Vagina (tissue), 2 donors: ENCODE results near the gene GCSAM. TPM values are rescaled to one million over a fixed set of nuclear protein-coding genes. Genes with fewer than 3 reads are reported as not detected.
A peak's percentile ranks its signal among the peaks of the same experiment; 100 is the strongest.

Experiments used
- DNase-seq, 2 donors: peaks; one replicate each; pipeline ENCODE4 v3.0.0-alpha.2; 2017; ENCODE audit errors: extremely low spot score in 2 of 2
- H3K27ac ChIP-seq: fragments of 200-600 bp; sonication (generic); one replicate; pipeline ENCODE4 v1.5.1; 2019
- H3K27me3 ChIP-seq: fragments of 200-600 bp; sonication (generic); one replicate; pipeline ENCODE4 v1.5.1; 2019
- H3K36me3 ChIP-seq, 2 donors: fragments of 200-600 bp; sonication (generic); one replicate each; pipeline ENCODE4 v1.5.1; 2017 to 2019
- H3K4me1 ChIP-seq: fragments of 200-600 bp; sonication (generic); one replicate; pipeline ENCODE4 v1.5.1; 2019
- H3K4me3 ChIP-seq, 2 donors: fragments of 200-600 bp; sonication (generic); 1 replicate in 1 of 2; 2 replicates in 1 of 2; pipeline ENCODE4 v1.5.1; 2016 to 2019
- H3K9me3 ChIP-seq: fragments of 200-600 bp; sonication (generic); one replicate; pipeline ENCODE4 v1.5.1; 2019
- POLR2A ChIP-seq, 2 donors: fragments of 450-650 bp; IDR thresholded peaks; one replicate each; pipeline ENCODE4 v1.6.1; 2017; ENCODE audit warnings: antibody characterized with exemption in 2 of 2, mild to moderate bottlenecking in 2 of 2, moderate library complexity in 2 of 2
- POLR2AphosphoS5 ChIP-seq, 2 donors: sonication (generic); formaldehyde crosslinking; IDR thresholded peaks; one replicate each; pipeline ENCODE4 v1.9.0; 2017; ENCODE audit warnings: antibody characterized with exemption in 2 of 2, mild to moderate bottlenecking in 2 of 2, low read depth in 1 of 2; ENCODE audit not compliant: insufficient read depth in 1 of 2
- intact Hi-C: fragments of 100-400 bp; cut with DNase I; formaldehyde crosslinking; loops from one replicate; pipeline ENCODE4 v1.15.1; 2023
- total RNA-seq: library from RNA; depleted of rRNA; stranded (reverse); fragments of >200 nt; gene quantifications from one replicate; pipeline ENCODE4 v1.2.3, GENCODE V29; 2016
- TF ChIP-seq, protein P1 (sequence below), 3 experiments: fragments of 450-650 bp in 2 of 3; fragments of 200-600 bp in 1 of 3; sonication (generic) in 1 of 3; IDR thresholded peaks; one replicate each; pipeline ENCODE4 v1.5.1; 2017 to 2019; ENCODE audit warnings: antibody characterized with exemption in 3 of 3, mild to moderate bottlenecking in 2 of 3, moderate library complexity in 2 of 3

Gene GCSAM
- total RNA-seq, 1 donor from 2014 or later: 1.5 TPM

DNA sequence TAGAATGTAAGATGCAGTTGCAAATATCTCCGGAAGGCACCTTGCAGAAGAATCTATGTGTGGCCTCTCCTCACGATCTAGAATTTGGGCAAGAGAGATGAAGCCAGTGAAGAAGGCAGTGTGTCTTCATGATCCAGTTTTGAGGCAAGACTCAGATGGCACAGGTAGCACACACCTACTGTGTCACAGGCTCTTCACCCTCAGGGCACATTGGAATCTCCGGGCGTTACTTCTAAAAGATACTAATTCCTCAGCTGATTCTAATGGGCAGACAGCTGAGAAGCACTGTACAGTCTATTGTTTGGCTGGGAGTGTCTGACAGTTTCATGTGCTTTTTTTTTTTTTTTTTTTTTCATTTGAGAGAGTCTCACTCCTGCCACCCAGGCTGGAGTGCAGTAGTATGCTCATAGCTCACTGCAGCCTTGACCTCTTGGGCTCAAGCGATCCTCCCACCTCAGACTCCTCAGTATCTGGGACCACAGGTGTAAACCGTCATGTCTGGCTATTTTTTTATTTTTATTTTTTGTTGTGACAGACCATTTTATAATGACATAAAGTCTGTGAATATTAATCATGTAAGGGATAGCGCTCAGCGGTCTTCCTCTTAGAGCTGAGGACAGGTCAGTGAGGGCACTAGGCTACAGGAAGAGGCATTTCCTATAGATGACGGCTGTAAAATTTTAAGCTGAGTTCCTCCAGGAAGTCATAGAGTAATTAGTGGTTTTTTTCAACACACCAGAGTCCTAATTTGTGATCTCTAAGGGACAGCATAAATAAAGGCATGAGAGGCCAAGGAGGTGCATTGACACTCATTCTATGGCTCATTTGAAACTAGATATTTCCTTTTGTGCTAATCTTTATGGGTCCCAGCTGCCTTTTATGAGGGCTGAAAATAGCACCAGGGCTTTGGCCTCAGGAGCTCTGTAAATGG is 42.8 kb downstream of the GCSAM start:
- no peak for TF ChIP-seq POLR2AphosphoS5 (IDR thresholded peaks at IDR 0.05; ENCODE audit: insufficient read depth in 1 of 2, low read depth in 1 of 2)
- TF ChIP-seq, protein P1, sequence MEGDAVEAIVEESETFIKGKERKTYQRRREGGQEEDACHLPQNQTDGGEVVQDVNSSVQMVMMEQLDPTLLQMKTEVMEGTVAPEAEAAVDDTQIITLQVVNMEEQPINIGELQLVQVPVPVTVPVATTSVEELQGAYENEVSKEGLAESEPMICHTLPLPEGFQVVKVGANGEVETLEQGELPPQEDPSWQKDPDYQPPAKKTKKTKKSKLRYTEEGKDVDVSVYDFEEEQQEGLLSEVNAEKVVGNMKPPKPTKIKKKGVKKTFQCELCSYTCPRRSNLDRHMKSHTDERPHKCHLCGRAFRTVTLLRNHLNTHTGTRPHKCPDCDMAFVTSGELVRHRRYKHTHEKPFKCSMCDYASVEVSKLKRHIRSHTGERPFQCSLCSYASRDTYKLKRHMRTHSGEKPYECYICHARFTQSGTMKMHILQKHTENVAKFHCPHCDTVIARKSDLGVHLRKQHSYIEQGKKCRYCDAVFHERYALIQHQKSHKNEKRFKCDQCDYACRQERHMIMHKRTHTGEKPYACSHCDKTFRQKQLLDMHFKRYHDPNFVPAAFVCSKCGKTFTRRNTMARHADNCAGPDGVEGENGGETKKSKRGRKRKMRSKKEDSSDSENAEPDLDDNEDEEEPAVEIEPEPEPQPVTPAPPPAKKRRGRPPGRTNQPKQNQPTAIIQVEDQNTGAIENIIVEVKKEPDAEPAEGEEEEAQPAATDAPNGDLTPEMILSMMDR (IDR thresholded peaks at IDR 0.05): no peak
- TF ChIP-seq POLR2A (IDR thresholded peaks at IDR 0.05): no peak

DNA sequence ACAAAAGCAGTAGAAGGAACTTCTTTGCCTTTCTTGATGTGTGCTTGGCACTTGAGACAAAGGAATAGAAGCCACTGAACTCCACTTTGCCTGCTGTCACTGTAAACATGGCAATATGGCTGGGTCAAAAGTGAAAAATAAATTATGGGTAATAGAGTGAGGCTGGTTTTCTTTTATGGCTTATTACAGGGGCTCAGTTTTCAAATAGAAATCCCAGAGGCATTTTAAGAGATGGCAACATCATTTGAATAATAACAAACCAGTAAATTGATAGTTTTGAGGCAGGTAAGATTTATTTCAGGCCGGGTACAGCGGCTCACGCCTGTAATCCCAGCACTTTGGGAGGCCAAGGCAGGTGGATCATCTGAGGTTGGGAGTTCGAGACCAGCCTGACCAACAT is 44.1 kb downstream of the GCSAM start:
- no peak overlapping the region for H3K4me3 ChIP-seq
- no peaks in the 10 kb centered on the region for H3K36me3 ChIP-seq
- H3K27me3 ChIP-seq: no peaks in the 10 kb centered on the region
- intact Hi-C loops: no loop called here
- no peaks in the 10 kb centered on the region for H3K9me3 ChIP-seq
- TF ChIP-seq POLR2A (IDR thresholded peaks at IDR 0.05): no peak
- TF ChIP-seq, protein P1 (IDR thresholded peaks at IDR 0.05): no peak
- no peak for TF ChIP-seq POLR2AphosphoS5 (IDR thresholded peaks at IDR 0.05; ENCODE audit: insufficient read depth in 1 of 2, low read depth in 1 of 2)
- H3K27ac ChIP-seq: no peak overlapping the region
- H3K4me1 ChIP-seq: peaks cover 23% of the 10 kb centered on the region
- DNase-seq: no peak

More for the DNA sequence above, 42.8 kb downstream of the GCSAM start:
- H3K4me3 ChIP-seq: no peak overlapping the region
- no peak overlapping the region for H3K27ac ChIP-seq
- H3K36me3 ChIP-seq: no peaks in the 10 kb centered on the region
- peaks cover 23% of the 10 kb centered on the region for H3K4me1 ChIP-seq
- no peak for DNase-seq
- no peaks in the 10 kb centered on the region for H3K27me3 ChIP-seq
- H3K9me3 ChIP-seq: no peaks in the 10 kb centered on the region
- intact Hi-C loops: no loop called here

DNA sequence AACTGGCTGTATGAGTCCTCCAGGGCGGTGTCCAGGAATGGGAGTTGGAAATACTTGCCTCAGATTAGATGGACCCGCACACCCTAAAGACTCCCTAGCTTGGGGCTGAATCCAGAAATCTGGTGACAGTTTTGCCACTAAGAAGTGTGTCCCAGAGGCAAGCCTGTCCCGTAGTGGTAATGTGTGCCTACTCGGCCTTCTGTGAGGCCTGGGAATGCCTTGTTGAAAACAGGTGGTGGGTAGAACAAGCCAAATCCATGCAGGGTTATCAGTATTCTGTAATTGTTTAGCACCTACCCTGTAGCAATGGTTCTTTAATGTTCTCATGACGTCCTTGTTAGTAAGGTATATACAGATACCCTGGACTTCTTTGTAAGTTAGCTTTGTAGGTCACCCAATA is 45.3 kb downstream of the GCSAM start:
- Histone ChIP-seq H3K4me1 (peaks cover 23% of the 10 kb centered on the region), H3K36me3 (no peaks in the 10 kb centered on the region), H3K4me3 (no peak overlapping the region), H3K27me3 (no peaks in the 10 kb centered on the region), H3K27ac (no peak overlapping the region), H3K9me3 (no peaks in the 10 kb centered on the region)
- no peak for TF ChIP-seq POLR2A (IDR thresholded peaks at IDR 0.05)
- TF ChIP-seq POLR2AphosphoS5 (IDR thresholded peaks at IDR 0.05; ENCODE audit: insufficient read depth in 1 of 2, low read depth in 1 of 2): no peak
- TF ChIP-seq, protein P1 (IDR thresholded peaks at IDR 0.05): no peak
- no peak for DNase-seq
- intact Hi-C loops: no loop called here

DNA sequence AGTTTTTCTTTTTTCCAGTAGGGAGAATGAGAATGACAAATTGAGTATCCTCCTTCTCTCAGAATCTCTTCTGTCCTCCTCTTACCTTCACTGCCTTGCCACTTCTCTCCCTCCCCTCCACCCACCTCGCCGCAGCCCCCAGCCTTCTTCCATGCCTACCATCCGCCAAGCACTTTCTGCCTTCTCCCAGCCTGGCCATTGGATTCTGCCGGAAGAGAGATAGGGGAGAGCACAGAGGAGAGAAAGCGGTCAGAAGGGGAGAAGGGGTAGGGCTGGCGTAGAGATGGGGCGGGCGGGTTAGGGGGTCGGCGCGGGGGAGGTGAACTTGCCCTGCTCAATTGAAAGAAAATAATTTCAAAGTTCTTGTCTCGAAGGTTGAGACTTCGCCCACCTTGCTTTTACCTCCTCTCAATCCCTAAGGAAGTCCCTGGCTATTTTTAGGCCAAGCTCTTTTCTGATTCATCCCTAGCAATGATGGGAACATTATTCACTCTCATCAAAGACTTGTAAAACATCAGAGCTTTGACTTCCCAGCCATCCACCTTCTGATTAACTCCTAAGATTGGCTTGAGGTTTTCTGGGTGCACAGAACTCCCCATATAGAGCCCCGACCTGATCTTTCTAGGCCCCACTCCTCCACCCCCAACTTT is 46.0 kb downstream of the GCSAM start:
- Histone ChIP-seq H3K27me3 (no peaks in the 10 kb centered on the region), H3K36me3 (no peaks in the 10 kb centered on the region), H3K9me3 (no peaks in the 10 kb centered on the region), H3K27ac (peak overlapping the region; percentile 75), H3K4me3 (peak overlapping the region; percentile 56 to 58), H3K4me1 (peaks cover 23% of the 10 kb centered on the region)
- DNase-seq: no peak
- TF ChIP-seq POLR2A (IDR thresholded peaks at IDR 0.05) (no peak), POLR2AphosphoS5 (IDR thresholded peaks at IDR 0.05; ENCODE audit: insufficient read depth in 1 of 2, low read depth in 1 of 2) (no peak)
- TF ChIP-seq, protein P1 (IDR thresholded peaks at IDR 0.05): no peak
- intact Hi-C loops: no loop called here
